Erythroblast (primary cell): ENCODE results near the gene OPCML.

Source experiments
- DNase-seq, 2 experiments: peaks; one replicate each; lab custom pipeline; 2025; lab: John Stamatoyannopoulos, UW
- GATA1 ChIP-seq: IDR thresholded peaks from 2 replicates; pipeline ENCODE4 v1.6.1; 2011; ENCODE audit warnings: low read depth, mild to moderate bottlenecking, control low read depth, low read length, moderate library complexity
- POLR2A ChIP-seq: IDR thresholded peaks from 2 replicates; pipeline ENCODE4 v1.6.1; 2011; ENCODE audit warnings: mild to moderate bottlenecking, low read length

Gene OPCML

GRCh38 chr11:132445859-132446291 lies 1086.4 kb downstream of the OPCML start:
- TF ChIP-seq POLR2A = no peak
- TF ChIP-seq GATA1 = no peak
- DNase-seq = no peak

DNA sequence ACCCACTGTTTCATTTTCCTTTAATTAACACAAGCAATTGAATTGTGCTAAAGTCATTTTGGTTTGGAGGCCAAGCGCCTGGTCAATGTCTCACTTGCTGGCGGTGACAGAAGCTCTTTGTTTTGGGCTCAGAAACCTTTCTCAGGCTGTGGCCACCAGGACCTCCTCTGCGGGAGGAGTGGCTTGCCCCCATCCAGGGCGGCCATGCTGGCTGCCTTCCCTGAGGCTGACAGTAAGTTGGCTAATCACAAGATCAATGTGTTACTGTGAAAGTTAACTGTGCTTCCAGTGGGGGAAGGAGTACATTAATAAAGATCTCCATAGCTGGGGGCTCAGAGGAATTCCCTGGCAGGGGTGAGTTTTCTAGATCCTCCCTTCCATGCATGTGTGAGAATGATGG lies 1087.4 kb downstream of the OPCML start:
- DNase-seq = no peak
- TF ChIP-seq GATA1 (no peak), POLR2A (no peak)

DNA sequence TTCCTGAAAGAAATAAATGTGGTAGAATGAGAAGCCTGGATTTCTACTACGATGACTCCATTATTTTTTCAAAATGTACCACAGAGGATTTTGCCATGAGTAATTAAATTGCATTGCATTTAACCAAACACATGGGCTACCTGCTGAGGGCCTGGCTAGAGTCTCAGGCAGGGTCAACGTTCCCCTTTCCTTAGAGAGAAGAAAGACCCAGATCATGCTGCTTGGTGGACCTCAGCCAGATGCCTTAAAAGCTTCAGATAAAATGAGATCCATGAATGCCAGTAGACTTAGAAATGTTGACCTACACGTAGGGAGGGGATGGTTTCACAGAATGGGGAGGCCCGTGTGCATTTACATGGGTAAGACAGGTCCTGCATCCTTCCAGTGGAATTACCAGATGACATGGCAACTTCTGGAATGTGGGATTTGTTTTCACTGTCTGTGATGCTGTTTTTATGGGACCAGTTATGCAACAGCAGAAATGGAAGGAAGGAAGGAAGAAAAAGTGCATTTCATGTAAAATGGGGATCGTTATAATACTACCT lies 1092.5 kb downstream of the OPCML start:
- TF ChIP-seq GATA1 = no peak
- TF ChIP-seq POLR2A = no peak
- DNase-seq = no peak

- TF ChIP-seq POLR2A (no peak), GATA1 (no peak)
- no peak for DNase-seq
Measured at GRCh38 chr11:132438418-132438817, 1093.9 kb downstream of the OPCML start.

- TF ChIP-seq POLR2A (no peak), GATA1 (no peak)
- no peak for DNase-seq
Measured at GRCh38 chr11:132430429-132431062, 1101.8 kb downstream of the OPCML start.

GRCh38 chr11:132429685-132430084 lies 1102.6 kb downstream of the OPCML start:
- DNase-seq = no peak
- TF ChIP-seq POLR2A (no peak), GATA1 (no peak)

DNA sequence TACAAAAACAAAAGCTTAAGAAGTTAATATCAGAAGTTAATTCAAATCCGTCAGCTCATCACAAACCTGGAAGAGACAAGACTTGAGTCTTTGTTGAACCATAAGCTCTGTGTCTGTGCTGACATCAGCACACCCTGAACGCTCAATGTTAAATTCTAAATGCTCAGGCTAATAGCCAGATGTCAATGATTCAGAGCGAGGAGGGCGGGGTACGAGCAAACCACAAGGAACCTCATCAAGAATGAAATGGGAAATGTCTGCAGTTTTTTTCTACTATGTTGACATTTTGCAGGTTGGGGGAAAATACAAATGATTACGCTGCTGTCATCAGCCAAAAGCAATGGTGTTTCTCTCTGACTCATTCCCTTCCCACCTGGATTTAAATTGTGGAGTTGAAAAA lies 1104.7 kb downstream of the OPCML start:
- no peak for DNase-seq
- TF ChIP-seq GATA1 (no peak), POLR2A (no peak)

DNA sequence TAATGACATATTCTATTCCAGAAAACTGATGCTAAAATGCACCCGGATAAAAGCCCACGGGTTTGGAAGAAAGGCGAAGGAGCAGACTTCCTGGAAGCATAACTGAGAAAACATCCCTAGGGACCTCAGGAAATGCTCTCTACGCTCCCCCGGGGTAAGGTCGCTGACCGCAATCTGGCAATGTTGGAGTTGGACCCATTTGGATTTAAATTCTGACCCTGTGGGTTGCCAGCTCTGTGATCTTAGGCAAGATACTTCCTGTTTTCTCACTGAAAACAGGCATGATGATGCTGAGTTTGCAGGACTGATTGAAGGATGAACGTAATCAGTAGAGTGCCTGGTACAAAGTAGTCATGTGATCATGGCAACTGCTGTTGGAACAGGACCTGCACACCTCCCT lies 1107.9 kb downstream of the OPCML start:
- no peak for DNase-seq
- TF ChIP-seq GATA1 (no peak), POLR2A (no peak)

DNA sequence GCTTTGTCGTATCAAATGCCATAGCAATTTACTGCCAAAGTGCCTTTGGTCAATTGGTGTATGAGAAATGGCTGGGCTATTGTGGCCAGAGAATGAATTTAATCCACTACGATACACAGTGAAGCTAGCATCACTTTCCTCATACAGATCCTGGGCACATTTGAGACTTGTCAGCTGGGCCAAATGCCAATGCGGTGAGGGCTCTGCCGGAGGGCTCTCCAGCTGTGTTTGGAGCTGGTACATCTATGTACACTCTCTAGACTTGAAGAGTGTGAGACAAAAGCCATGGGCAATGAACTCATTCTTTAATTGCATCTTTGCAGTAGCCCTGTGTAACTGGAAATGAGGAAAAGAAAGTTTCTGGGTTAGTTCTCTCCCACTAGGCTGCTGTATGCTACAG lies 1109.0 kb downstream of the OPCML start:
- no peak for DNase-seq
- TF ChIP-seq POLR2A = no peak
- TF ChIP-seq GATA1 = no peak

DNA sequence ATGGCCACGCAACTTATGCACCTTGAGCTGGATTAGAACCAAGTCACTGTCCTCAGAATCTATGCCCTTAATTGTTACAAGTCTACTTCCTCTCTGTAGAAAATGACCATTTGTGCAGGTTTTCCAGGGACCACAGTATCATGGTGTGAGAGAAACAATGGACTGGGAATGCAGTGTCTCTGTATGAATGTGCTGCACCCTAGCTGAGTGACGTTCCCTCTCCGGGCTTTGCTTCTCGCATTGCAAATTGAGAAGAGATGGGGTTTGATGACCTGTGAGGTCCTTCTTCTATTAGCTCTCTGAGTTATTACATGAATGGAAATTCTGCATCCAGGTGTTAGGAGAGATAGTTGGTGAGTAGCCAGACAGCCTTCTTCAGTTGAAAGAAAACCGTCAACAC lies 1109.6 kb downstream of the OPCML start:
- DNase-seq = no peak
- TF ChIP-seq GATA1 (no peak), POLR2A (no peak)

DNA sequence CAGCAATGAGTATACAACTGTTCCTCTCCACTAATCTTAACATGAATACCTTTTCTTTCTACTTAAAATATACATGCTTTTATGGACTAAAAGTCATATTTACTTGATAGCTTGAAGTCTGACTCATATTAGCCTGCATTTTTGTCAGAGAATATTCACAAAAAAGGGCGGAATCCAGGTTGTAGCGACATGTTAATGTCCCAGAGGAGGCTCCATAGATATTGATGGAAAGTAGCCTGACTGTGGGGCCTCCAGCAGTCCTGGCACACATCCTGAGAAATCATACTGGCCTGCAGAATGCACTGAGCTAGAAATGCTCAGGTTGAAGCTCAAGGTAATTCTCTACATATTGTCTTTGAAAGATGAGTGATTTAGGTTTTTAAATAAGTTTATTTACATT lies 1110.7 kb downstream of the OPCML start:
- no peak for DNase-seq
- no peak for TF ChIP-seq GATA1
- TF ChIP-seq POLR2A = no peak

GRCh38 chr11:132414451-132414850 lies 1117.8 kb downstream of the OPCML start:
- TF ChIP-seq POLR2A (no peak), GATA1 (no peak)
- no peak for DNase-seq

DNA sequence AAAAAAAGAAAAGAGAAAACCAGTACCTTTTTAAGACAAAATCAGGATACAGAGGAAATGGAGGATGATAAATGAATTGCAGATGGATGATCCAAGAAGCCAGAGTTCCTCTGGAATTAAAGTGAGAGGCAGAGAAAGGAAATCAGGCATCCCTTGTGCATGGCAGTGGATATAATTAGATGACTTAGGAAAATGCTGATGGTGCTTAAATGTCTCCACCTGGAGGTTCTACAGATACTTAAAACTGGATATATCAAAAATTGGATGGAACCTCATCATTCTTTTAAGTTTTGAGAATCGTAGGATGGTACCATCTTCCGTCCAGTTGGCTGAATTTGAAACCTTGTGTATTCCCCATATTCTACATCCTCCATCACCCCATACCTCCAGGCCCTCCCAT lies 1121.9 kb downstream of the OPCML start:
- TF ChIP-seq GATA1 (no peak), POLR2A (no peak)
- DNase-seq = no peak

DNA sequence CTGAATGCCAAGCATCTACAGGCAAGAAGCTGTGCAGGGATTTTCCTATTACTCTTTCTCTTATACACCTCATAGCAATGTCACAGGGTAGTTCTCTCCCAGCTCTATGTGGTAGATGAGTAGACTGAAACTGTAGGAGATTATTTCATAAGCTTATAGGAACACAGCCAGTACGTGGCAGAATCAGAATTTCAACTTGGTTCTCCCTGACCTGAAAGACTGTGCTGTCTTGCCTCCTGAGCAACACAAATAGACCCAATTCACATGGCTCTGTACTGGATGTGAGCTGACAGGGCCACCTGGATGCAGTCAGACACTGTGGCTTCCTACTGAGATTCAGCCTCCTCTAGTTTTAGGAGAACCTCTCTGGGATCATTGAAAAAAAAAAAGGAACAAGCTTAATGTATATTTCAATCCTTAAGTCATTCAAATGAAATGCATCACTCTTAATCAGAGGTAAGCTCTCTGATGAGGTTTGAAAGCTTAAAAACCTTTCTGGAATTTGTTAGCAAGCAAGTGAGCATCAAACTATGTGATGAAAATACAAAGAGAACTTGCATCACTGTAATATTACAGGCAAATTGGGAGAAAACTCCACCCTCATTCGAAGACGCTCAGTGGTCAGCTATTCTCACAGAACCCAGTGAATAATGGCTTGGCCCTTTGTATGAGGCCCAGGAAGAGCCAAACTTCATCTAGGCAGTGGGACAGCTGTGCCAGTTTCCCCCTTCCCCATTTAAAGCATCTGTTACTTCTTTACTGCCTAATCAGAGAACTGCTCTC lies 1122.5 kb downstream of the OPCML start:
- no peak for TF ChIP-seq GATA1
- no peak for TF ChIP-seq POLR2A
- DNase-seq = no peak
